HT-29 (cell line): ENCODE results near the gene SNTA1. TPM values are rescaled to one million over a fixed set of nuclear protein-coding genes. Genes with fewer than 3 reads are reported as not detected.
"Not testable (repeated sequence)": the region's sequence is repeated elsewhere in the genome, so short reads cannot be mapped to it uniquely, and the experiment has no call there.

ENCODE experiments used
- DNase-seq: peaks from one replicate; pipeline ENCODE4 v3.0.0-alpha.2; 2015; ENCODE audit warnings: low spot score
- total RNA-seq: library from RNA; depleted of rRNA; stranded (reverse); fragments of >200 nt; shearing (Covaris generic); gene quantifications from 2 replicates; pipeline ENCODE4 v1.2.3, GENCODE V29; 2014

SNTA1 gene
- total RNA-seq, 1 experiment from 2014 or later, result 1.2 TPM

DNA sequence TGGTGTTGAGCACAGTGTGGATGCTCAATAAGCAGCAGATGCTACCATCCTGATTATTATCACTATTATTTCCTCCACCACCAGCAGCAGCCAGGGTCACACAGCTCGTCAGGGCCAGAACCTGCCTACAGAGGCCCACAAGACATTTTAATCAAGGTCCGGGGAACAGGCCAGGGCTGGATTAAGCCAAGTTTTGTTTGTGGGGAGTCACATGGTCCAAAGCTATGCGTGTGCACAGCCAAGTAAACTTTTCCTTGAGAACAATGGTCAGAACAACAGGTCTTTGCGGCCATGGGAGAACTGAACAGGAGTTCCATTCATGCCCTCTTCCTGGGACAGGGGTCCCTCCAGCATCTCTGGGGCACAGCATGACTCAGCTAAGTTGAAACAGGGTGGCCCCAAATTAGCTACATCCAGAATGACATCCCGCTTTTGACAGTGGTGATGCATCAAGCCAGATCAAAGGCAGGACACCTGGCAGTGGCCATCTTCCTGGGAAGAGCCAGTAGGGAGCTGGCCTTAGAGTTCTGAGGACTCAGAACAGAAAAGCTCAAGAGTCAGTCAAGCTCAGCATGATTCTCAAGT, 11.7 kb downstream of the SNTA1 start:
- no peak for DNase-seq

DNA sequence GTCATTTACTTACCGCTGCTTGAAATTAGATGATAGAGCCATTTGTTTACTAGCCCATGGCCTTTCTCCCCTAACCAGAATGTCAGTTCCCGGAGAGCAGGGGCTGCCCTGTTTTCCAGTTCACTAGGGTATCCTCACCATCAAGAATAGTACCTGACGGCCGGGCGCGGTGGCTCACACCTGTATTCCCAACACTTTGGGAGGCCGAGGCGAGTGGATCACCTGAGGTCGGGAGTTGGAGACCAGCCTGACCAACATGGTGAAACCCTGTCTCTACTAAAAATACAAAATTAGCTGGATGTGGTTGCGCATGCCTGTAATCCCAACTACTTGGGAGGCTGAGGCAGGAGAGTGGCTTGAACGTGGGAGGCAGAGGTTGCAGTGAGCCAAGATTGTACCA, 19.7 kb downstream of the SNTA1 start:
- not testable (repeated sequence) for DNase-seq

DNA sequence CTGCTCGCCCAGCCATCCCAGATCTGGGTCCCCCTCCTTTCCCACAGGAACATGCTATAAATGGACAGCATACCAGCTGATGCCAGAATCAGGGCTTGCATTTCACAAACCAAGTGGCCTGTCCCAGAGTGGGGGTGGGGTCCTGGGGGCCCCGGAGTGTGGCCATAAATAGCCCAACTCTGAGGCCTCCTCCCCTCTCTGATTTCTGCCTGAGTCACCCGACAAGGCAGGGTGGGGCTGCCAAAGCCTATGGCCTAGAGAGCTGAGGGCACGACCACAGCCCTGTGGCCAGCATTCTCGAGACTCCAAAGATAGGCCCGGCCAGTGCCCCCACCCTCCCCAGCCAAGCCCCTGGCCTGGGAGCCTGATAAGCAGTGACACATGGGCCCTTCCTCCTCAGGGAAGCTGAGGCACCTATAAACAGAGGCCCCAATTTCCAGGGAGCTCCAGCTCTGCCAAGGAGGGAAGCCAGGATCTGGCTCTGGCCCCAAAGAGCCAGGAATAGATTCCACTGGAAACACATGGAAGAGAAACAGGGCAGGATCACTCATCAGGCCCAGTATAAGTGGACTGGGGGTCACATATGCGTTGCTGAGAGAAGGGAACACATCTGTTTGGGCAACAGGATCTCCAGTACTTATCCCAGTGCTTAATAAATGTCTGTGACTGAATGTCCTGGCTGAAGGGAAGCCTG, 20.3 kb downstream of the SNTA1 start:
- DNase-seq, result no peak

DNA sequence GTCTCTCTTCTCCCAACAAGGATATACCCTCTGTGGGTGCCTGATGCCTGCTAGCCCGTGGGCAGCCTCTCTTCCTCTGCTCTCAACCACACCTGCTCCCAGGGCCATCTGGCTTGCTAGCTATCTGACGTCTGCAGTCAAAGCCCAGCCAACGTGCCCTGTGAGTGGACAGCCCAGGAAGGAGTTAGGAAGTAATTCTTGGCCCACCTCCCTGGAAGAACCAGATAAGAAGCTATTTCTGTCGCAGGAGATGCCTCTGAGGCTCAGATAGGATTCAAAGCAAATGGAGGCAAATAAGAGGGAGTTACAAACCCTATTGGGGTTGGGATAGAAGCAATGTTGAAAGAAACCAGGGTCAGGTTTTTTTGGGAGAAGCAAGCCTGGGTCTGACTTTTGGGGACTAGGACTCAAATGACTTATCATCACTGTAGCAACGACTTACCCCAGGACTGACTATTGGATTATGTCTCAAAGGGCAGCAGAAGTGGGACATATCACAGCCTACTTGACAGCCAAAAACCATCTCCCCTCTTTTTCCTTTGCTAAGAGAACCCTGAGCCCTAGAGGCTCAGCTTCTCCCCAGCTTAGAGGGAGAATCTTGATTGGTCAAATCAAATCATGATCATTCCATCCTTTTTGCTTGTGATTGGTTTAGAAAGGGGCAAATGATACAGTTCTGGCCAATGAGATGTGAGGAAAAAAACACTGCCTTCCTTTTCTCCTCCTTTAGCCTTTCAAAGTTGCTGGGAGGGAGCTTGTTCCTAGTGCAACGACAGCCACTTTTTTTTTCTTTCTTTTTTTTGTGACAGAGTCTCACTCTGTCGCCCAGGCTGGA, 24.2 kb downstream of the SNTA1 start:
- no peak for DNase-seq

DNA sequence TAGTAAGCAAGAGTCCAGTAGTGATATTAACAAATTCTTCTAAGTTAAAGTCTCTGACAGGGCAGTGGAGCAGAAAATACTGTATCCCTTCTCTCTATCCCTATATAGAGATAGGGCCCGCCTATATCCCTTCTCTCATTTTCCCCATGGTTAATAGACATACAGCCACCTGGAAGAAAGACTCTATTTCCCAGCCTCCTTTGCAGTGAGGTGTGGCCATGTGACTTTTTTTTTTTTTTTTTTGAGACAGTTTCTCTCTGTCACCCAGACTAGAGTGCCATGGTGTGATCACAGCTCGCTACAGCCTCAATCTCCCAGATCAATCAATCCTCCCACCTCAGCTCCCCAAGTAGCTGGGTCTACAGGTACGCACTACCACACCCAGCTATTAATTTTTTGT, 25.5 kb downstream of the SNTA1 start:
- DNase-seq, result no peak

DNA sequence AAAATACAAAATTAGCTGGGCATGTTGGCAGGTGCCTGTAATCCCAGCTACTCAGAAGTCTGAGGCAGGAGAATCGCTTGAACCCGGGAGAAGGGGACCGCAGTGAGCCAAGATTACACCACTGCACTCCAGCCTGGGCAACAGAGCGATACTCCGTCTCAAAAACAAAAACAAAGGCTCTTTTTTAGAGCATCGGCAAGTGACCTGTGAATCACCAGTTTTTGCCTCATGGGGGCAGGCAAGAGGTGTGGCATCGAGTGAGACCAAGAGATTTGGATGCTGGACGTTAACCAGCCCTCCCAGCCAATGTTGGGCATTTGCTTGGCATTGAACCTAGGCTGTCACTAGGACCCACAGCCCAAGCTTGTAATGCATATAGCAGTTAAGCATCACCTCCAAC, 27.6 kb downstream of the SNTA1 start:
- peak; percentile 50 for DNase-seq

DNA sequence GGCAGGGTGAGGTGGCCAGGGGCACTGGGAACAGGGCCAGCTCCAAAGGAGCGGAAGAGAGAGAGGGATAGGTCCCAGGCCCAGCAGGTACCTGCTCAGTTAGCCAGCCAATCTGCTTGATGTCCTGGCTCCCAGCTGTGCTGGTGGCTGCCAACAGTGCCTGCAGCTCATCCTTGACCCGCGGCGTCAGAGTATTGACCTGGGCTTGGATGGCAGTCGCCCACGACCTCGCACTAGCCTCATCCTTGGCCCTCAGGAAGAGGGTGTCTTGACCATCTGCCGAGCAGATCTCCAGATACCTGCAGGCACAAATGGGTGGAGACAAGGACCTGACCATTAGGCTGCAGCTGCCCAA, 31.1 kb downstream of the SNTA1 start:
- no peak for DNase-seq

DNA sequence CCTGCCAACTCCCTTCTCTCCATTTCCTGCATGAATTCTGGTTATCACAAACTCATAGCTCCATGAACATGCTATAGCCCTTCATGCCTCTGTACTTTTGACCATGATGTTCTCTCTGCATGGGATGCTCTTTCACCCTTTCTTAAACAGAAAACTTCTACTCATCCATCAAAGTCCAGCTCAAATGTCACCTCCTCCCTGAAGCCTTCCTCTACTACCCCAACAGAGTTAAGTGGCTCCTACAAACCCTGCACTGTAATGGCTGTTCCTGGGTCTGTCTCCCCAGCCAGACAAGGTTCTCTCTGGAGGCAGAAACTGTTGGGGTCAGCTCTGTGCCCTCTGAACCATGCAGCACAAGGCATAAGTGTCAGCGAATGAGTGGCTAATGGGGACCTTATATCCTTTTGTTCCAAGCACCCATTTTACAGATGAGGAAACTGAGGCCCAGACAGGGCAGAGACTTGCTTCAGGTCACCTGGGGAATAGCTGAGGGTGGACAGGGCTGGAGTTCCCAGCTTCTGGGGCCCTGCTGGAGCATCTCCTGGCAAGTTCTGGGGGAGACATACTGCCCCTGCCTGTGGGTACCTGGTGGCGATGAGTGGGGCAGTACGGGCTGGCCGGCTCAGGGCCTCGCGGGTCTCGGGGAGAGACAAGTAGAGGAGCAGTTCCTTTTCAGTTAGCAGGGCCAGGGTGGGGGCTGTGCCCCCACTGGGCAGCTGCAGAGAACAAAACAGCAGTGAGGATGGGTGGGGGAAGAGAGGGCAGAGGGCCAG, 31.7 kb downstream of the SNTA1 start:
- DNase-seq, result no peak

DNA sequence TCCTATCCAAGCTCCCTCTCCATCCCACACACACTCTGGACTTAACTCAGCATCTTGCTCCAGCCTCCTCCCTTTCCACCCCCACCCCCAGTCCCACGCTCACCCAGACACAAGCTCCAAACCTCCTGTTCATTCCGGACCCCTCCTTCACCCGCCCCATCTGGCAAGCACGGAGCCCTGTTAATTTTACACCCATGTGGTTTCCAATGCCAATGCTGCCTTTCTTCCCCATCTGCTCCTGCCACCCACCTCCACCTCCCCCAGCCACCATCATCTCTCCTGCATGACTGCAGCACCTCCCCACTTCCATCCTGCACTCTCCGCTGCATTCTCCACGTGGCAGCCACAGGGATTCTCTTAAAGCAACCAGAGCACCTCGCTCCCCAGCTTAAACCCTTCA, 32.3 kb downstream of the SNTA1 start:
- no peak for DNase-seq

DNA sequence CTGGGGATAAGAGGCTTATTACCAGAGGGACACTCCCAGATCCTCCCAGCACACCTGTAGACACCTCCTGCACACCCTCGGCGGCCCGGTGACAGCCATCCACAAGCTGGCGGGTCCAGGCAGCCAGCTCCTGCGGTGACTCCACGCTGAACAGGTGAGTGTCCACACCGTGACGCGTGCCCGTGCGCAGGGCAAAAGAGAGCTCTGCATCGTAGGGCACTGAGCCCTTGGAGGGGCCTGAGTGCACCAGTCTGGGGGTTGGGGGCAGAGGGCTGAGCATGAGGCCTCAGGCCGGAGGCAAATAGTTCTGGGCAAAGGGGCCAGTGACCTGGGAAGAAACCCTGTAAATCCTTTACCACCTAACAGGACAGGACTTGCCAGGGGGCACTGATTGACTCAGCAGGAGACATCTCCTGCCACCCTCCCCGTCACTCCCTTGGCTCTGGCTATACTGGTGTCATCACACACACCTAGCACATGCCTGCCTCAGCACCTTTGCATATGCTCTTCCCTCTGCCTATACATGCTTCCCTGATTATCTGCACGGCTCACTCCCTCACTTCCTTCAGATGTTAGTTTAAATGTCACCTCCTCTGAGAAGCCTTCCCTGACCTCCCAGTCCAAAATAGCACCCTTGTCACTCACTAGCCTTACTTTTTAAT, 33.4 kb downstream of the SNTA1 start:
- no peak for DNase-seq

DNA sequence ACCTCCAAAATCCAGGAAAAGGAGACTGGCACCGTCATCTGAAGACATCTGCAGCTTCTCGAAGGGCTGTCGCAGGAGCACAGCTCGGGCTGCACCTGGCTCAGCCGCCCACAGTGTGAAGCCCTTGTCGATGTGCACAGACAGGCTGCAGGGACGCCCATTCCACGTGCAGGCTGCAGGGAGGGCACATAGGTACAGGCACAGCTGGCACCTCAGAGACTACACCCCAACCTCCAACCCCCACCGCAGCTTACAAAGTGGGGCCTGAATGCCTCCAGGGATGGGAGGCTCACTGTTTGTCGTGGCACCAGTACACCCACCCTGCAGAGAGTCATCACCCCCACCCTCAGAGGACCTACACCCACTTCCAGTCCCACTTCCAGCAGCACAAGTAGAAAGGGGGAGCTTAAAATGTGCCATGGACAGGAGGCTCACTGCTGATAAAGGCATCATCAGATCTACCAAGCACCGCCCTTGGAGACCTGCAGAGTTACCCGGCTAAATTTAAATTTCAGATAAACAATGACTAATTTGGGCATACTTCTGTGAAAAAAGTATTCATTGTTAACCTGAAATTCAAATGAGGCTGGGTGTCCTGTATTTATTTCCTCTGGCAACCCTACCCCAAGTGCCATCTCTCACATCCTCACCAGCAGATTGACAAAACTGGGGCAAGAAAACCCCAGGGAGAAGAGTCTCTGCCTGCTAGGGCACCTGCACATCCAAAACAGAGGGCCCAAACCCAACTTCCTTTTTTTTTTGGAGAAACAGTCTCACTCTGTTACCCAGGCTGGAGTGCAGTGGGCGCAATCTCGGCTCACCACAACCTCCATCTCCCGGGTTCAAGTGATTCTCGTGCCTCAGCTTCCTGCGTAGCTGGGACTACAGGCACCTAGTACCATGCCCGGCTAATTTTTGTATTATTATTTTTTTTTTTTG, 34.6 kb downstream of the SNTA1 start:
- no peak for DNase-seq

DNA sequence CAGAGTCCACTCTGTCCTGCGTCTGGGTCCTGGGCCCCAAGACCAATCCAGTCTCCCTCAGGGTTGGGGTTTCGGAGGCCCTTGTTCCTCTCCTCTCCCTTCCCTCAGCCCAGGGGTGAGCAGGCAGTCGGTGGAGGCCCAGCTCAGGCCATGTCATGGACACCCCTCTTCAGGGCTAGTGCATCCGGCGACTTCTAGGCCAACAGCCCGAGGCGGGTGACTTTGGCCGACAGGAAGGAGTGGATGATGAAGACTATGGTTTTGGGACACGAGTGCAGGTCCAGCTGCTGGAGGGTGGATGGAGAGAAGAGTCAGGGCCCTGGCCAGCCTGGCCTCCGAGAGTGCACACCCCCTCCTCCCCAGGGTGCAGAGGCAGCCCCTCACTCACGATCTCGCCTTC, 35.2 kb downstream of the SNTA1 start:
- DNase-seq, result no peak

DNA sequence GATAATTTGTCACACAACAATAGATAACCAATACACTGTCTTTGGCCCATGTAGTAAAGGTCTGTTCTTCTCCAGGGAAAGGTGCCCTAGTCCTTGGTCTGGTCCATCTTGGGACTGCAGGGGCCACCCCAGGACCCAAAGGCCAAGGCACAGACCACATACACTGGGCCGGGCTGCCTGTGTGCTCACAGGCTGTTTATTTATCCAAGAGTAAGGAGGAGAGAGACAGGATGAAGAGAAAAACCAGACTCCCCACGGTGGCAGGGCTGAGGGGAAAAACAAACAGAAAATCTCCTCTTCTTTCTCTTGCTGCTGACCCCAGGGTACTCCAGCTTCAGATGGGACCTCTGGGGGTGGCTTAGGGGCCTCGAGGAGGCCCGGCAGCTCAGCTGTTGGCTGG, 35.8 kb downstream of the SNTA1 start:
- DNase-seq, result no peak

DNA sequence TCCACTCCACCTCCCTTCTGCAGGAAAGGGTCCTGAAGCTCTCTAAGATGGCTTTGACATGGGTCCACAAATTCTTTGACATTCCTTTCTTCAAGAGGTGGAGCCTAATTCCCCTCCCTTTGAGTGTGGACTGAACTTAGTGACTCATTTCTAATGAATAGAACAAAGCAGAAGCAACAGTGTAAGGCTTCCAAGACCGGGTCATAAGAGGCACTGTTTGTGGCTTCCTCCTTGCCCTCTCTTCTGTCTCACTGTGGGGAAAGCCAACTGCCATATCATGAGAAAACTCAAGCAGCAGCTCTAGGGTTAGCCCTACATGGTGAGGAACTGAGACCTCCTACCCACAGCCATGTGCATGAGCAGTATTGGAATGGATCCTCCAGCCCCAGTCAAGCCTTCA, 36.3 kb downstream of the SNTA1 start:
- peak; percentile 22 for DNase-seq

DNA sequence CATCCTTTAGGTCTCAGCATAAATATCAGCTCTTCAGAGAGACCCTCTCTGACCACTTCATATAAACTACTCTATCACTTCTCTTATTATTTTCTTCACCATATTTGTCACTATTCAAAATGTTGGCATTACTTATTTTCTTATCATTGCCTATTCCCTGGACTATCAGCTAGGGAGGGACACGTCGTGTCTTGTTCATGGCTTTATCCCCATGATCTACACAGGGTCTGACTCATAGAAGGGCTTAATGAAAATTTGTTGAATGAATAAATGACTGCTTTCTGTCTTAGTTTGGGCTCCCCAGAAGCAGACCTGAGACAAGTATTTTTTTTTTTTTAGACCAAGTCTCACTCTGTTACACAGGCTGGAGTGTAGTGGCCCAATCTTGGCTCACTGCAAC, 39.3 kb downstream of the SNTA1 start:
- DNase-seq, result no peak

DNA sequence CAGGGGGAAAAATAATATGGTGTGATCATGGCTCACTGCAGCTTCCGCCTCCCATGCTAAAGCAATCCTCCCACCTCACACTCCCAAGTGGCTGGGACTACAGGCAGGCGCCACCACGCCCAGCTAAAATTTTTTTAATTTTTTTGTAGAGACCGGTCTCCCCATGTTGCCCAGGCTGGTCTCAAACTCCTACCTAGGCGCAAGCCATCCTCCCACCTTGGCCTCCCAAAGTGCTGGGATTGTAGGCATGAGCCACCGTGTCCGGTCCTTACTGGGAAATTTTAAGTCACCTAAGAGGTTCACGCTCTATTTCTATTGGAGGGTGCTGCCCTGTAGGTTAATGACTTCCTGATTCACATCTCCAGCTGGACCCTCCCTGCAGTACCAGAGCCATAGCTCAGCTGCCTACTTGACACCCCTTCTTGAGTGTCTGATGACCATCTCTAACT, 41.6 kb downstream of the SNTA1 start:
- DNase-seq, result peak; percentile 6

DNA sequence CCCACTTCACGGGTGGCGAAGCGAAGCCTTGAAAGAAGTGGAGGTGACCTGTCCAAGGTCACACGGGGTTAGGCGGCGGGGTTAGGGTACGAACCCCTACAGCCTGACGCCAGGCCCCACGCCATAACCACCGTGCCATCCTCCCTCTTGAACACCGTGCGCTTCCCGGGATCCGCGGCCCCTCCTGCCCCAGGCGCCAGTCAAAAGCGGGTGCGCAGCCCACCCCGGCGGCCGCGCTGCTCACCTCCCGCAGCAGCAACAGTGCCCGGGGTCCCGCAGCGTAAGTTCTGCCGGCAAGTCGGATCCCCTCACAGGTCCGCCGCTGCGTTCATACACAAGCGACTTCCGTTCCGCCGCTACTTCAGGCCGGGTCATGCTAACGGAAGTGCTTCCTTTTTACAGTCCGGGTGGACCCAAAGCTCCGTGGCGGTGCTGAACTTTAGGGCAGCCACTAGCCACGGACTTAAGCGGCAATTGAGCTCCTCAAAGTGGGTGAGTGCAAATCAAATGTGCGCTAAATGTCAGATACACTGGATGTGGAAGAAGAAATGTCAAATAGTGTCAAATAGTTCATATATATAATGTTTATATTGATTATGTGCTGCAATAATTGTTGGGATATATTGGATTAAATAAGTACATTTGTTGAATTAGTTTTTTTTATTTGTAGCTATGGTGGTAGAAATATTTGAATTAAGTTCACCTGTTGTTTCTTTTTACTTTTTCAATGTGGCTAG, 42.2 kb downstream of the SNTA1 start, which contains the start of gene CDK5RAP1:
Gene CDK5RAP1 (minus strand): TSS at position 336 of the 737 bp plus-strand sequence. CDS start 4,455 bp downstream, outside the sequence.
- peak; percentile 96 for DNase-seq

DNA sequence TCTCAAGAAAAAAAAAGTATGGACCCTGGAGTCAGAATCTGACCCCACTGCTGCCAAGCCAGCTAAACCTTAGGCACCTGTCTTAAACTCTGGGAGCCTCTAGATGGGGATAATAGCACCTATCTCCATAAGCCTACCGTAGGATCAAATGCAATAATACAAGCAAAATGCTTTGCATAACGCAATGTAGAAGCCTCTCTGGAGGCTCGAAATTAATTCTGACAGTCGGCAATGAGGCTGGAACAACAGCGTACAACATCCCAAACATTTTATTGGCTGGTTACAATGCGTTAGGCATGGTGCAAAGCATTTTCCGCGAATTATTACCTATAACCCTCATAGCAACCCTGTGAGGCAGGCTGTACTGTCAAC, 42.8 kb downstream of the SNTA1 start:
- peak; percentile 61 for DNase-seq

DNA sequence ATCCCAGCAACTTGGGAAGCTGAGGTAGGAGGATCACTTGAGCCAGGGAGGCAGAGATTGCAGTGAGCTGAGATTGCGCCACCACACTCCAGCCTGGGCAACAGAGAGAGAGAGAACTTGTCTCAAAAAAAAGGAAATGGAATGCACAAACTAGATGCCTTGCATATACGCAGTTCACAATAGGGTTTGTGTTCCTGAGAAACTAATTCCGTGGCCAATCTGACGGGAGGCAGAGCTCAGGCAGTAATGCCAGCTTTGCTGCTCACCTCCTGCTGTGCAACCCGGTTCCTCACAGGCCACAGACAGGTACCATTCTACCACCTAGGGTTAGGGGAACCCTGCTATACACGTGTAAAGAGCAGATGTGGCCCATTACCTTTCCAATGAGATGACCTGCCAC, 43.6 kb downstream of the SNTA1 start:
- no peak for DNase-seq

DNA sequence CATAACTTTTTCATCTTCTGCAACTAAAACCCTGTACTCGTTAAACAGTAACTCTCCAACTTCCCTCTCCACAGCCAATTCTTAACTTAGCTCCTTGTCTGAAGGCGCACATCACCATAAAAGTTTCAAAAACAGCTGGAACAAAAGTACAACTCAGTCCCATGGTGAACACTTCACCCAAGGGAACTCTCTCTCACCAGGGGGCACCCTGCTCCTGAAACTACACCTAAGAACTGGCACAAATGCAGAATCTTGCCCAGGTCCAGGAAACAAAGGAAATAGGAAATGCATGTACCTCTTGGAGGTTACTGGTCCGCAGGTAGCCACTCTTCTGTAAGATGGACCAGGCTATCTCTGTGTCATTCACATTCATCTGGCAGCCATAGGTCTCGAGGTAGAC, 48.8 kb downstream of the SNTA1 start:
- DNase-seq, result peak; percentile 44
